IMR-90 (cell line): ENCODE results near the gene LONRF3. TPM values are rescaled to one million over a fixed set of nuclear protein-coding genes. Genes with fewer than 3 reads are reported as not detected.

Source experiments
- ATAC-seq: fragments of 200-7000 bp; cut with Tn5 transposase; 2 replicates; pipeline ENCODE4 v1.9.1; 2020; ENCODE audit warnings: low read depth, mild to moderate bottlenecking, moderate library complexity
- BruUV-seq: library from RNA; stranded (reverse); fragments of 400-500 nt; replicated peaks from 2 replicates; lab custom pipeline; 2021; lab: Mats Ljungman, UMichigan
- CTCF ChIA-PET: fragments of 300-600 bp; formaldehyde crosslinking; extraction: SDS; loops from one replicate; lab custom pipeline; 2021; ENCODE audit warnings: antibody characterized with exemption; lab: Yijun Ruan, JAX
- POLR2A ChIA-PET: fragments of 300-600 bp; sonication (Branson Sonifier 250); formaldehyde crosslinking; loops from one replicate; lab custom pipeline; 2022; ENCODE audit warnings: antibody characterized with exemption; ENCODE audit not compliant: unreplicated experiment; lab: Charles Lee
- DNase-seq: peaks from one replicate; pipeline ENCODE4 v3.0.0; 2013
- H2AFZ ChIP-seq: replicated peaks from 2 replicates; pipeline ENCODE3; 2013; ENCODE audit warnings: low read length, mild to moderate bottlenecking; ENCODE audit not compliant: poor library complexity
- H2AK5ac ChIP-seq: 2 replicates; pipeline ENCODE4 v1.6.1; 2013; ENCODE audit warnings: low read depth, low read length, inconsistent platforms
- H2AK9ac ChIP-seq: replicated peaks from 2 replicates; pipeline ENCODE3; 2013; ENCODE audit warnings: mild to moderate bottlenecking, low read depth, low read length, moderate library complexity; ENCODE audit not compliant: poor library complexity
- H2BK120ac ChIP-seq: 2 replicates; pipeline ENCODE4 v1.6.1; 2013; ENCODE audit warnings: low read depth, low read length, inconsistent platforms
- H2BK15ac ChIP-seq: 3 replicates; pipeline ENCODE4 v1.6.1; 2013; ENCODE audit warnings: low read depth, low read length, inconsistent platforms
- H2BK20ac ChIP-seq: 2 replicates; pipeline ENCODE4 v1.6.1; 2013; ENCODE audit warnings: low read depth, mild to moderate bottlenecking, inconsistent platforms, low read length, moderate library complexity
- H2BK5ac ChIP-seq: 2 replicates; pipeline ENCODE4 v1.6.1; 2013; ENCODE audit warnings: mild to moderate bottlenecking, low read depth, low read length, inconsistent platforms; ENCODE audit not compliant: poor library complexity, severe bottlenecking
- H3K14ac ChIP-seq: replicated peaks from 2 replicates; pipeline ENCODE4 v1.6.1; 2013; ENCODE audit warnings: low read depth, low read length, inconsistent platforms
- H3K18ac ChIP-seq: 2 replicates; pipeline ENCODE4 v1.6.1; 2013; ENCODE audit warnings: low read depth, low read length, control low read depth
- H3K23ac ChIP-seq: 2 replicates; pipeline ENCODE4 v1.6.1; 2013; ENCODE audit warnings: low read depth, low read length, inconsistent platforms
- H3K27ac ChIP-seq: 2 replicates; pipeline ENCODE4 v1.5.1; 2013; ENCODE audit warnings: mild to moderate bottlenecking, control low read depth, low read length; ENCODE audit not compliant: insufficient read depth
- H3K27me3 ChIP-seq: 2 replicates; pipeline ENCODE4 v1.6.1; 2013; ENCODE audit warnings: low read length; ENCODE audit not compliant: control insufficient read depth, insufficient read depth
- H3K36me3 ChIP-seq: 2 replicates; pipeline ENCODE4 v1.6.1; 2013; ENCODE audit warnings: low read length, mixed read lengths; ENCODE audit not compliant: control insufficient read depth, insufficient read depth
- H3K4ac ChIP-seq: 2 replicates; pipeline ENCODE4 v1.6.1; 2013; ENCODE audit warnings: low read depth, low read length, inconsistent platforms
- H3K4me1 ChIP-seq: 2 replicates; pipeline ENCODE4 v1.6.1; 2013; ENCODE audit warnings: low read length, mixed read lengths; ENCODE audit not compliant: control insufficient read depth, insufficient read depth
- H3K4me2 ChIP-seq: 2 replicates; pipeline ENCODE4 v1.6.1; 2013; ENCODE audit warnings: low read depth, mild to moderate bottlenecking, control low read depth, low read length, moderate library complexity
- H3K4me3 ChIP-seq: 2 replicates; pipeline ENCODE4 v1.5.1; 2013; ENCODE audit warnings: low read depth, mild to moderate bottlenecking, control low read depth, low read length, moderate library complexity; ENCODE audit not compliant: insufficient read depth
- H3K56ac ChIP-seq: 2 replicates; pipeline ENCODE4 v1.6.1; 2013; ENCODE audit warnings: low read length, inconsistent platforms; ENCODE audit not compliant: insufficient read depth; ENCODE audit errors: extremely low read depth
- H3K79me1 ChIP-seq, 2 experiments: 2 replicates each; pipeline ENCODE4 v1.6.1; 2013; ENCODE audit warnings: low read length in 2 of 2, inconsistent platforms in 1 of 2, low read depth in 1 of 2
- H3K9ac ChIP-seq: 2 replicates; pipeline ENCODE4 v1.6.1; 2013; ENCODE audit warnings: low read depth, low read length, control low read depth
- H3K9me1 ChIP-seq: 2 replicates; pipeline ENCODE4 v1.6.1; 2013; ENCODE audit warnings: low read length, inconsistent platforms; ENCODE audit not compliant: insufficient read depth
- H3K9me3 ChIP-seq: 2 replicates; pipeline ENCODE4 v1.6.1; 2013; ENCODE audit warnings: low read length; ENCODE audit not compliant: control insufficient read depth, insufficient read depth
- H4K20me1 ChIP-seq: 2 replicates; pipeline ENCODE4 v1.6.1; 2013; ENCODE audit warnings: low read length, inconsistent platforms; ENCODE audit not compliant: insufficient read depth
- H4K5ac ChIP-seq: 2 replicates; pipeline ENCODE4 v1.6.1; 2013; ENCODE audit warnings: mild to moderate bottlenecking, low read depth, low read length, control low read depth
- H4K8ac ChIP-seq, 2 experiments: 2 replicates each; pipeline ENCODE4 v1.6.1; 2013; ENCODE audit warnings: low read depth in 2 of 2, low read length in 2 of 2, control low read depth in 1 of 2, inconsistent platforms in 1 of 2
- H4K91ac ChIP-seq: 2 replicates; pipeline ENCODE4 v1.6.1; 2013; ENCODE audit warnings: low read depth, low read length, inconsistent platforms; ENCODE audit not compliant: insufficient read depth
- WGBS, 2 experiments: methylation state at CpG; one replicate each; pipeline versions ENCODE4 v1.1.5 to v1.1.7; 2013; ENCODE audit warnings: missing lambda C conversion rate in 2 of 2; ENCODE audit not compliant: insufficient read length in 1 of 2; ENCODE audit errors: extremely low coverage in 2 of 2; 5-methylcytosine and 5-hydroxymethylcytosine counted together
- dilution Hi-C: fragments of 300-500 bp; cut with HindIII; formaldehyde crosslinking; loops from one replicate; pipeline ENCODE4 v1.14.3; 2018; ENCODE audit warnings: low sequenced_read_pairs; ENCODE audit not compliant: unreplicated experiment
- in situ Hi-C: fragments of 300-500 bp; cut with MboI; formaldehyde crosslinking; loops from 3 replicates; pipeline ENCODE4 v1.14.3; 2019; ENCODE audit warnings: low sequenced_read_pairs, inconsistent platforms, mixed read lengths
- intact Hi-C: fragments of 100-400 bp; cut with micrococcal nuclease; formaldehyde crosslinking; loops from 2 replicates; pipeline ENCODE4 v1.10.0; 2022
- polyA plus RNA-seq, 3 experiments: library from polyadenylated mRNA; depleted of rRNA; stranded (reverse); fragments of >200 nt; gene quantifications; 2 replicates each; pipeline ENCODE4 v1.2.3, GENCODE V29; 2012; ENCODE audit warnings: low replicate concordance in 1 of 3
- total RNA-seq: library from RNA; depleted of rRNA; stranded (reverse); fragments of >200 nt; gene quantifications from 2 replicates; pipeline ENCODE4 v1.2.3, GENCODE V29; 2012
- TF ChIP-seq, protein P1 (sequence below): fragments of 150-350 bp; IDR thresholded peaks from 2 replicates; pipeline ENCODE4 v1.6.1; 2017; ENCODE audit warnings: mild to moderate bottlenecking, antibody characterized with exemption, low read length, low read depth

Gene LONRF3
- total and polyA plus RNA-seq, 2 of the 4 experiments (the other 2 are of a cell fraction) = not detected

DNA sequence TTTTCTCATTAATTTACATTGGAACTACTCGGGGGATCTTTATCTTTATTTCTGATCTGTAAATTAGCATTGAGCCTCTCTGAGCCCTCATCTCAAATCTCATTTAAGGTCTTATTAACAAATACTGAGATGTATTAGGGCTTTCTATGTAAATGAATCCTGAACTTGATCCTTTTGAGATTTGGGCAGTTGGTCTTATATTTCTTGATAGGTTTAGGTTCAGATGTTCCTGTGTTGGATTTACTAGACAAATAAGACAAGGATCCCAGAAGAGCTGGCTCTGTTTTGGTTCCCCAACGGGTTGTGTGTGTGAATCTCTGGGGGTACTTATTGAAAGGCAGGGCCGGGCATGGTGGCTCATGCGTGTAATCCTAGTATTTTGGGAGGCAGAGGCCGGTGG lies 36.1 kb downstream of the LONRF3 start:
- BruUV-seq = no TSS peak
- no peaks in the 10 kb centered on the region for H4K20me1 ChIP-seq
- peaks cover 6% of the 10 kb centered on the region for H3K27me3 ChIP-seq
- no peak overlapping the region for H3K14ac ChIP-seq
- dilution Hi-C loops = no loop called here
- H3K36me3 ChIP-seq = no peaks in the 10 kb centered on the region
- H3K79me1 ChIP-seq = no peaks in the 10 kb centered on the region
- no peaks in the 10 kb centered on the region for H3K4me1 ChIP-seq
- H3K9ac ChIP-seq = no peak overlapping the region
- H3K4me2 ChIP-seq = no peak overlapping the region
- no CpG with 5 or more reads among the region's 5 CpGs for WGBS, 2 experiments
- ChIA-PET POLR2A (no interaction called here), CTCF (no interaction called here)
- no peak overlapping the region for H2BK120ac ChIP-seq
- no peak overlapping the region for H3K56ac ChIP-seq
- no peak overlapping the region for H3K23ac ChIP-seq
- H3K9me1 ChIP-seq = no peaks in the 10 kb centered on the region
- no peak for ATAC-seq
- H2BK5ac ChIP-seq = no peak overlapping the region
- no peak overlapping the region for H2BK20ac ChIP-seq
- intact Hi-C loops = no loop called here
- in situ Hi-C loops = no loop called here
- DNase-seq = no peak
- H4K91ac ChIP-seq = no peak overlapping the region
- no peak overlapping the region for H3K4me3 ChIP-seq
- H3K4ac ChIP-seq = no peak overlapping the region
- no peak overlapping the region for H4K8ac ChIP-seq
- no peak overlapping the region for H2AFZ ChIP-seq
- H4K5ac ChIP-seq = no peak overlapping the region
- no peak overlapping the region for H2AK5ac ChIP-seq
- no peaks in the 10 kb centered on the region for H3K9me3 ChIP-seq
- no peak overlapping the region for H2BK15ac ChIP-seq
- H3K27ac ChIP-seq = no peak overlapping the region
- TF ChIP-seq, protein P1, sequence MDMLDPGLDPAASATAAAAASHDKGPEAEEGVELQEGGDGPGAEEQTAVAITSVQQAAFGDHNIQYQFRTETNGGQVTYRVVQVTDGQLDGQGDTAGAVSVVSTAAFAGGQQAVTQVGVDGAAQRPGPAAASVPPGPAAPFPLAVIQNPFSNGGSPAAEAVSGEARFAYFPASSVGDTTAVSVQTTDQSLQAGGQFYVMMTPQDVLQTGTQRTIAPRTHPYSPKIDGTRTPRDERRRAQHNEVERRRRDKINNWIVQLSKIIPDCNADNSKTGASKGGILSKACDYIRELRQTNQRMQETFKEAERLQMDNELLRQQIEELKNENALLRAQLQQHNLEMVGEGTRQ = no peak
- H3K18ac ChIP-seq = no peak overlapping the region
- no peak overlapping the region for H2AK9ac ChIP-seq
